ENCODE measurements around the gene ANAPC5. TPM values are rescaled to one million over a fixed set of nuclear protein-coding genes. Genes with fewer than 3 reads are reported as not detected.

The ANAPC5 gene
- total RNA-seq, 1 donor: 168 TPM

GRCh38 chr12:121373755-121374154 lies 21.5 kb upstream of the ANAPC5 start:
- H3K27ac ChIP-seq (ENCODE audit: low read depth, low read length): no peak overlapping the region
- no peak overlapping the region for H3K4me2 ChIP-seq (ENCODE audit: insufficient read depth, low read length)
- no peaks in the 10 kb centered on the region for H3K36me3 ChIP-seq (ENCODE audit: insufficient read depth, low read length)
- H3K9me3 ChIP-seq (ENCODE audit: low read depth, low read length): no peaks in the 10 kb centered on the region
- H4K20me1 ChIP-seq (ENCODE audit: insufficient read depth, low read length): no peaks in the 10 kb centered on the region
- H2AFZ ChIP-seq (ENCODE audit: low read length): no peak overlapping the region
- DNase-seq (ENCODE audit: insufficient read length, low spot score, missing footprints): no peak
- H3K79me2 ChIP-seq (ENCODE audit: insufficient read depth, low read length): no peaks in the 10 kb centered on the region
- H3K4me1 ChIP-seq (ENCODE audit: insufficient read depth, low read length): no peaks in the 10 kb centered on the region
- no peak overlapping the region for H3K4me3 ChIP-seq (ENCODE audit: insufficient read depth, low read length)
- no peak for TF ChIP-seq CTCF (IDR thresholded peaks at IDR 0.05; ENCODE audit: extremely low read depth, low read depth, low read length)
- H3K27me3 ChIP-seq (ENCODE audit: insufficient read depth, low read length): no peaks in the 10 kb centered on the region

GRCh38 chr12:121371404-121371803 lies 19.2 kb upstream of the ANAPC5 start:
- H3K4me2 ChIP-seq (ENCODE audit: insufficient read depth, low read length): no peak overlapping the region
- no peak overlapping the region for H3K27ac ChIP-seq (ENCODE audit: low read depth, low read length)

GRCh38 chr12:121366063-121366459 lies 13.8 kb upstream of the ANAPC5 start:
- no peaks in the 10 kb centered on the region for H3K9me3 ChIP-seq (ENCODE audit: low read depth, low read length)
- peak overlapping the region; percentile 27 for H3K4me2 ChIP-seq (ENCODE audit: insufficient read depth, low read length)
- H3K4me1 ChIP-seq (ENCODE audit: insufficient read depth, low read length): peaks cover 20% of the 10 kb centered on the region
- H4K20me1 ChIP-seq (ENCODE audit: insufficient read depth, low read length): no peaks in the 10 kb centered on the region
- no peaks in the 10 kb centered on the region for H3K36me3 ChIP-seq (ENCODE audit: insufficient read depth, low read length)
- no peak for TF ChIP-seq CTCF (IDR thresholded peaks at IDR 0.05; ENCODE audit: extremely low read depth, low read depth, low read length)
- peak overlapping the region; percentile 70 for H3K27ac ChIP-seq (ENCODE audit: low read depth, low read length)
- H3K27me3 ChIP-seq (ENCODE audit: insufficient read depth, low read length): no peaks in the 10 kb centered on the region
- DNase-seq (ENCODE audit: insufficient read length, low spot score, missing footprints): no peak
- H2AFZ ChIP-seq (ENCODE audit: low read length): peak overlapping the region; percentile 2
- no peaks in the 10 kb centered on the region for H3K79me2 ChIP-seq (ENCODE audit: insufficient read depth, low read length)
- no peak overlapping the region for H3K4me3 ChIP-seq (ENCODE audit: insufficient read depth, low read length)

More at GRCh38 chr12:121371404-121371803, 19.2 kb upstream of the ANAPC5 start:
- no peaks in the 10 kb centered on the region for H3K9me3 ChIP-seq (ENCODE audit: low read depth, low read length)
- no peaks in the 10 kb centered on the region for H3K36me3 ChIP-seq (ENCODE audit: insufficient read depth, low read length)
- no peak for DNase-seq (ENCODE audit: insufficient read length, low spot score, missing footprints)
- H4K20me1 ChIP-seq (ENCODE audit: insufficient read depth, low read length): no peaks in the 10 kb centered on the region
- no peak for TF ChIP-seq CTCF (IDR thresholded peaks at IDR 0.05; ENCODE audit: extremely low read depth, low read depth, low read length)
- H3K4me1 ChIP-seq (ENCODE audit: insufficient read depth, low read length): no peaks in the 10 kb centered on the region
- H3K4me3 ChIP-seq (ENCODE audit: insufficient read depth, low read length): no peak overlapping the region
- H3K27me3 ChIP-seq (ENCODE audit: insufficient read depth, low read length): no peaks in the 10 kb centered on the region
- no peak overlapping the region for H2AFZ ChIP-seq (ENCODE audit: low read length)
- no peaks in the 10 kb centered on the region for H3K79me2 ChIP-seq (ENCODE audit: insufficient read depth, low read length)

GRCh38 chr12:121365416-121366062 lies 13.3 kb upstream of the ANAPC5 start:
- no peak for TF ChIP-seq CTCF (IDR thresholded peaks at IDR 0.05; ENCODE audit: extremely low read depth, low read depth, low read length)
- peaks cover 20% of the 10 kb centered on the region for H3K4me1 ChIP-seq (ENCODE audit: insufficient read depth, low read length)
- peak overlapping the region; percentile 75 for H3K4me2 ChIP-seq (ENCODE audit: insufficient read depth, low read length)
- H3K9me3 ChIP-seq (ENCODE audit: low read depth, low read length): no peaks in the 10 kb centered on the region
- peak overlapping the region; percentile 14 for H3K4me3 ChIP-seq (ENCODE audit: insufficient read depth, low read length)
- H3K27ac ChIP-seq (ENCODE audit: low read depth, low read length): peak overlapping the region; percentile 70
- H3K36me3 ChIP-seq (ENCODE audit: insufficient read depth, low read length): no peaks in the 10 kb centered on the region
- no peaks in the 10 kb centered on the region for H3K27me3 ChIP-seq (ENCODE audit: insufficient read depth, low read length)
- no peaks in the 10 kb centered on the region for H3K79me2 ChIP-seq (ENCODE audit: insufficient read depth, low read length)
- H4K20me1 ChIP-seq (ENCODE audit: insufficient read depth, low read length): no peaks in the 10 kb centered on the region
- DNase-seq (ENCODE audit: insufficient read length, low spot score, missing footprints): peak; percentile 85
- peak overlapping the region; percentile 86 for H2AFZ ChIP-seq (ENCODE audit: low read length)
